Vagina (tissue), 2 donors: Measurements from ENCODE around the gene DNAJC5.

Source experiments
- POLR2A ChIP-seq, 2 donors: fragments of 450-650 bp; IDR thresholded peaks; one replicate each; pipeline ENCODE4 v1.6.1; 2017; ENCODE audit warnings: antibody characterized with exemption in 2 of 2, mild to moderate bottlenecking in 2 of 2, moderate library complexity in 2 of 2
- TF ChIP-seq, protein P1 (sequence below), 3 experiments: fragments of 450-650 bp in 2 of 3; fragments of 200-600 bp in 1 of 3; sonication (generic) in 1 of 3; IDR thresholded peaks; one replicate each; pipeline ENCODE4 v1.5.1; 2017 to 2019; ENCODE audit warnings: antibody characterized with exemption in 3 of 3, mild to moderate bottlenecking in 2 of 3, moderate library complexity in 2 of 3

DNA sequence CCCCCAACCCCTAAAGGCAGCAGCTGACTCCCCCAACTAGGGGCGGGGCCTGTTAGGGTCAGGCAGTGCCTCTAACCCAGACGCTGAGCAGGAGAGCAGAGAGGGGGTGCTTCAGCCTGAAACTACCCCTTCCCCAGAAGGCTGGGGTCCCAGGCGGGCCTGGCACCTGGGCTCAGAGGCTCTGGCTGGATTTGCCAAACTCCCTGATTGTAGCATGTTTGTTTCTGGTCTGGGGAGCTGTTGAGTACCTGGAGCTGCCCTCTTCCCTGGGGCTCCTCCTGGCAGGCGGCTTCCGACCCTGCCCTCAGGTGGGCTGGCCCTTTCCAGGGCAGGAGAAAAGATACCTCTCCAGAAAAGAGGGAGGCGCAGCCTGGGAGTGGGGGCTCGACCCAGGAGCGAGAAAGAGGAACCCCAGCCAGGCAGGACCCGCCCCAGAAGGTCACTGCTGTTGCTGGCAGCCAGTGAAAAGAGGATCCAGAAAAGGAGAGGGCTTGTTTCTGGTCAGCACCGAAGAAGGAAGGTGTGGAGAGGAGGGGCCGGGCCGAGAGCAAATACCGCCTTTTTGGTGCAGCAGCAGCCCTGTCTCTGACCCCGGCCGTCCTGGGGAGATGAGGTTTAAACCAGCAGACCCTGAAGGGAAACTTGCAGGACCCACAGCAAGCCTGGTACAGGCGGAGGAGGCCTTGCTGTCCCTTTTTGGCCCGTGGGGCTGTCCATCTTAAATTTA, 34.4 kb upstream of the DNAJC5 start:
- TF ChIP-seq, protein P1, sequence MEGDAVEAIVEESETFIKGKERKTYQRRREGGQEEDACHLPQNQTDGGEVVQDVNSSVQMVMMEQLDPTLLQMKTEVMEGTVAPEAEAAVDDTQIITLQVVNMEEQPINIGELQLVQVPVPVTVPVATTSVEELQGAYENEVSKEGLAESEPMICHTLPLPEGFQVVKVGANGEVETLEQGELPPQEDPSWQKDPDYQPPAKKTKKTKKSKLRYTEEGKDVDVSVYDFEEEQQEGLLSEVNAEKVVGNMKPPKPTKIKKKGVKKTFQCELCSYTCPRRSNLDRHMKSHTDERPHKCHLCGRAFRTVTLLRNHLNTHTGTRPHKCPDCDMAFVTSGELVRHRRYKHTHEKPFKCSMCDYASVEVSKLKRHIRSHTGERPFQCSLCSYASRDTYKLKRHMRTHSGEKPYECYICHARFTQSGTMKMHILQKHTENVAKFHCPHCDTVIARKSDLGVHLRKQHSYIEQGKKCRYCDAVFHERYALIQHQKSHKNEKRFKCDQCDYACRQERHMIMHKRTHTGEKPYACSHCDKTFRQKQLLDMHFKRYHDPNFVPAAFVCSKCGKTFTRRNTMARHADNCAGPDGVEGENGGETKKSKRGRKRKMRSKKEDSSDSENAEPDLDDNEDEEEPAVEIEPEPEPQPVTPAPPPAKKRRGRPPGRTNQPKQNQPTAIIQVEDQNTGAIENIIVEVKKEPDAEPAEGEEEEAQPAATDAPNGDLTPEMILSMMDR (IDR thresholded peaks at IDR 0.05) = no peak
- TF ChIP-seq POLR2A (IDR thresholded peaks at IDR 0.05) = no peak
